WTC11 (cell line): ENCODE data around the gene NEK4. TPM values are rescaled to one million over a fixed set of nuclear protein-coding genes. Genes with fewer than 3 reads are reported as not detected.

Source experiments
- EMX1 ChIP-seq: fragments of 250-450 bp; sonication (Bioruptor Pico); IDR thresholded peaks from 2 replicates; pipeline ENCODE4 v1.8.0; 2021; ENCODE audit warnings: mild to moderate bottlenecking
- ETV6 ChIP-seq: sonication (generic); formaldehyde crosslinking; IDR thresholded peaks from 2 replicates; pipeline ENCODE4 v1.8.1; 2022; ENCODE audit warnings: mild to moderate bottlenecking, missing genetic modification reagents
- FOXJ3 ChIP-seq: sonication (generic); formaldehyde crosslinking; IDR thresholded peaks from 2 replicates; pipeline ENCODE4 v1.9.0; 2021; ENCODE audit warnings: missing genetic modification reagents, mild to moderate bottlenecking, borderline replicate concordance
- FOXK1 ChIP-seq: sonication (generic); formaldehyde crosslinking; IDR thresholded peaks from 2 replicates; pipeline ENCODE4 v1.8.0; 2022; ENCODE audit warnings: mild to moderate bottlenecking, moderate library complexity, missing genetic modification reagents
- FOXP1 ChIP-seq: sonication (generic); formaldehyde crosslinking; IDR thresholded peaks from 2 replicates; pipeline ENCODE4 v1.8.0; 2022; ENCODE audit warnings: missing genetic modification reagents, mild to moderate bottlenecking, moderate library complexity, borderline replicate concordance
- GRHL2 ChIP-seq: fragments of 250-450 bp; sonication (Bioruptor Pico); IDR thresholded peaks from 2 replicates; pipeline ENCODE4 v1.8.0; 2022; ENCODE audit warnings: mild to moderate bottlenecking, moderate library complexity; ENCODE audit not compliant: insufficient replicate concordance, severe bottlenecking
- GTF2I ChIP-seq: fragments of 250-450 bp; sonication (Bioruptor Pico); conservative IDR thresholded peaks from 2 replicates; pipeline ENCODE4 v1.4.0; 2021; ENCODE audit warnings: mild to moderate bottlenecking
- JAZF1 ChIP-seq: fragments of 250-450 bp; sonication (Bioruptor Pico); IDR thresholded peaks from 2 replicates; pipeline ENCODE4 v1.9.0; 2021; ENCODE audit warnings: moderate library complexity, mild to moderate bottlenecking, inconsistent platforms
- KAT7 ChIP-seq: sonication (generic); formaldehyde crosslinking; IDR thresholded peaks from 2 replicates; pipeline ENCODE4 v1.8.1; 2023; ENCODE audit warnings: missing genetic modification reagents, mild to moderate bottlenecking, borderline replicate concordance
- NFATC4 ChIP-seq: fragments of 250-450 bp; sonication (Bioruptor Pico); IDR thresholded peaks from 2 replicates; pipeline ENCODE4 v1.9.0; 2021; ENCODE audit warnings: mild to moderate bottlenecking
- OVOL2 ChIP-seq: fragments of 250-450 bp; sonication (Bioruptor Pico); IDR thresholded peaks from 2 replicates; pipeline ENCODE4 v1.9.0; 2021; ENCODE audit warnings: mild to moderate bottlenecking, borderline replicate concordance
- PRRX2 ChIP-seq: fragments of 250-450 bp; sonication (Bioruptor Pico); IDR thresholded peaks from 2 replicates; pipeline ENCODE4 v1.8.0; 2021; ENCODE audit warnings: mild to moderate bottlenecking
- SOX15 ChIP-seq: fragments of 250-450 bp; sonication (Bioruptor Pico); IDR thresholded peaks from 2 replicates; pipeline ENCODE4 v1.9.0; 2021; ENCODE audit warnings: mild to moderate bottlenecking
- TEAD4 ChIP-seq: sonication (generic); formaldehyde crosslinking; IDR thresholded peaks from 2 replicates; pipeline ENCODE4 v1.8.0; 2022; ENCODE audit warnings: mild to moderate bottlenecking, missing genetic modification reagents
- TP53 ChIP-seq: sonication (generic); formaldehyde crosslinking; IDR thresholded peaks from 2 replicates; pipeline ENCODE4 v1.8.1; 2023; ENCODE audit warnings: mild to moderate bottlenecking, missing genetic modification reagents
- ZBTB21 ChIP-seq: sonication (generic); formaldehyde crosslinking; IDR thresholded peaks from 2 replicates; pipeline ENCODE4 v1.8.1; 2023; ENCODE audit warnings: mild to moderate bottlenecking, missing genetic modification reagents, borderline replicate concordance
- ZNF138 ChIP-seq: sonication (generic); formaldehyde crosslinking; conservative IDR thresholded peaks from 2 replicates; pipeline ENCODE4 v1.8.1; 2022; ENCODE audit warnings: mild to moderate bottlenecking, moderate library complexity, missing genetic modification reagents
- ZNF317 ChIP-seq: sonication (generic); formaldehyde crosslinking; IDR thresholded peaks from 2 replicates; pipeline ENCODE4 v1.8.1; 2023; ENCODE audit warnings: low read depth, mild to moderate bottlenecking, moderate library complexity, missing genetic modification reagents, borderline replicate concordance
- ZNF416 ChIP-seq: fragments of 250-450 bp; sonication (Bioruptor Pico); IDR thresholded peaks from 2 replicates; pipeline ENCODE4 v1.9.0; 2021; ENCODE audit warnings: mild to moderate bottlenecking, inconsistent platforms
- ZNF671 ChIP-seq: fragments of 250-450 bp; sonication (Bioruptor Pico); IDR thresholded peaks from 2 replicates; pipeline ENCODE4 v1.8.0; 2021; ENCODE audit warnings: mild to moderate bottlenecking
- total RNA-seq: library from RNA; stranded (reverse); gene quantifications from 3 replicates; pipeline ENCODE4 v1.2.3, GENCODE V29; 2021
- TF ChIP-seq, protein P1 (sequence below): sonication (generic); formaldehyde crosslinking; IDR thresholded peaks from 2 replicates; pipeline ENCODE4 v1.8.0; 2022; ENCODE audit warnings: mild to moderate bottlenecking, missing genetic modification reagents
- TF ChIP-seq, protein P2 (sequence below): fragments of 250-450 bp; sonication (Bioruptor Pico); IDR thresholded peaks from 2 replicates; pipeline ENCODE4 v2.1.2; 2022; ENCODE audit warnings: mild to moderate bottlenecking, moderate library complexity
- TF ChIP-seq, protein P3 (sequence below): fragments of 250-450 bp; sonication (Bioruptor Pico); IDR thresholded peaks from 2 replicates; pipeline ENCODE4 v1.9.0; 2021; ENCODE audit warnings: moderate library complexity, mild to moderate bottlenecking, inconsistent platforms, borderline replicate concordance
- TF ChIP-seq, protein P4 (sequence below): sonication (generic); formaldehyde crosslinking; IDR thresholded peaks from 2 replicates; pipeline ENCODE4 v1.8.1; 2023; ENCODE audit warnings: mild to moderate bottlenecking, missing genetic modification reagents
- TF ChIP-seq, protein P5 (sequence below): sonication (generic); formaldehyde crosslinking; IDR thresholded peaks from 2 replicates; pipeline ENCODE4 v1.8.0; 2022; ENCODE audit warnings: mild to moderate bottlenecking, missing genetic modification reagents
- TF ChIP-seq, protein P6 (sequence below): sonication (generic); formaldehyde crosslinking; conservative IDR thresholded peaks from 2 replicates; pipeline ENCODE4 v1.8.1; 2022; ENCODE audit warnings: mild to moderate bottlenecking, missing genetic modification reagents
- TF ChIP-seq, protein P7 (sequence below): fragments of 250-450 bp; sonication (Bioruptor Pico); IDR thresholded peaks from 2 replicates; pipeline ENCODE4 v1.8.0; 2021; ENCODE audit warnings: mild to moderate bottlenecking
- TF ChIP-seq, protein P8 (sequence below): sonication (generic); formaldehyde crosslinking; IDR thresholded peaks from 2 replicates; pipeline ENCODE4 v1.8.1; 2022; ENCODE audit warnings: missing genetic modification reagents, borderline replicate concordance
- TF ChIP-seq, protein P9 (sequence below): sonication (generic); formaldehyde crosslinking; IDR thresholded peaks from 2 replicates; pipeline ENCODE4 v1.8.0; 2023; ENCODE audit warnings: missing genetic modification reagents

NEK4 gene
- total RNA-seq, 1 experiment from 2014 or later = 31.4 TPM

DNA sequence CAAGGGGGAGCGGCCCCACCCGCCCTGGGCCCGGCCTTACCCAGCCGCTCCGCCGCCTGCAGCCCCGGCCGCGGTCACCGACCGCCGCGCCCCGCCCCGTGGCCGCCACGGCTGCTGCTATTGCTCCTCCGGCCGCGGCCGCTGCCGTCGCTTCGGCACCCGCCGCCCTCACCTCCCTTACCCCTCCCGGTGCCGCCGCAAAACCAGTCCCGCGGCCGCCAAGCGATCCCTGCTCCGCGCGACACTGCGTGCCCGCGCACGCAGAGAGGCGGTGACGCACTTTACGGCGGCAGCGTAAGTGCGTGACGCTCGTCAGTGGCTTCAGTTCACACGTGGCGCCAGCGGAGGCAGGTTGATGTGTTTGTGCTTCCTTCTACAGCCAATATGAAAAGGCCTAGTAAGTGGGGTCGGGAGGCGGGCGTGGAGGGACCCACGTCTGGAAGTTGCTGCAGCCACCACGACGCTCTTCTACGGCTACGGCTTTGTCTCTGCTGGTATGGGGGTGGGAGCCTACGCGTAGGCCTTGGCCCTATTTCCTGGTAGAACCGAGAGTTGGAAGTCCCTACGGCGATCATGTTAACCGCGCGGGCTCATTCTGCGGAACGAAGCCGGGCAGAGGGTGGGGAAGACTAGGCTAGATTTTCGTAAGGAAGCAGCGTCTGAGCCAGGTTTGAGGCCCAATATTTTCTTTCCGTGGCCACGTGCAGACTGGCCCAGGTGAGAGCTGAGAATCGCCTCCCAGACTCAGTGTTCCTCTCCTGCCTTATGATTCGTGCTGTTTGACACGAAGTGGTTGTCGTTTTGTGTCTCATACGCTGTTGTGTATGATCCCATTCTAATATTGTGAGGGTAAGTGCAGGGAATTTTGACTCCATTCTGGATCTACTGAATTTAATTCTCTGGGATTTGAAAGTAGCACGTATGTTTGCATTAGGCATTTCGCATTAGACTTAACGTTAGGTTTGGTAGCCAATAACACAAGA is 84.7 kb downstream of the NEK4 start, which contains the start of the genes GNL3 and PBRM1 (continued):
- TF ChIP-seq, protein P1, sequence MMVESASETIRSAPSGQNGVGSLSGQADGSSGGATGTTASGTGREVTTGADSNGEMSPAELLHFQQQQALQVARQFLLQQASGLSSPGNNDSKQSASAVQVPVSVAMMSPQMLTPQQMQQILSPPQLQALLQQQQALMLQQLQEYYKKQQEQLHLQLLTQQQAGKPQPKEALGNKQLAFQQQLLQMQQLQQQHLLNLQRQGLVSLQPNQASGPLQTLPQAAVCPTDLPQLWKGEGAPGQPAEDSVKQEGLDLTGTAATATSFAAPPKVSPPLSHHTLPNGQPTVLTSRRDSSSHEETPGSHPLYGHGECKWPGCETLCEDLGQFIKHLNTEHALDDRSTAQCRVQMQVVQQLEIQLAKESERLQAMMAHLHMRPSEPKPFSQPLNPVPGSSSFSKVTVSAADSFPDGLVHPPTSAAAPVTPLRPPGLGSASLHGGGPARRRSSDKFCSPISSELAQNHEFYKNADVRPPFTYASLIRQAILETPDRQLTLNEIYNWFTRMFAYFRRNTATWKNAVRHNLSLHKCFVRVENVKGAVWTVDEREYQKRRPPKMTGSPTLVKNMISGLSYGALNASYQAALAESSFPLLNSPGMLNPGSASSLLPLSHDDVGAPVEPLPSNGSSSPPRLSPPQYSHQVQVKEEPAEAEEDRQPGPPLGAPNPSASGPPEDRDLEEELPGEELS (CRISPR knock-in tag) = peak; percentile 47; the same call in 1 of the 2 replicates
- TF ChIP-seq, protein P2, sequence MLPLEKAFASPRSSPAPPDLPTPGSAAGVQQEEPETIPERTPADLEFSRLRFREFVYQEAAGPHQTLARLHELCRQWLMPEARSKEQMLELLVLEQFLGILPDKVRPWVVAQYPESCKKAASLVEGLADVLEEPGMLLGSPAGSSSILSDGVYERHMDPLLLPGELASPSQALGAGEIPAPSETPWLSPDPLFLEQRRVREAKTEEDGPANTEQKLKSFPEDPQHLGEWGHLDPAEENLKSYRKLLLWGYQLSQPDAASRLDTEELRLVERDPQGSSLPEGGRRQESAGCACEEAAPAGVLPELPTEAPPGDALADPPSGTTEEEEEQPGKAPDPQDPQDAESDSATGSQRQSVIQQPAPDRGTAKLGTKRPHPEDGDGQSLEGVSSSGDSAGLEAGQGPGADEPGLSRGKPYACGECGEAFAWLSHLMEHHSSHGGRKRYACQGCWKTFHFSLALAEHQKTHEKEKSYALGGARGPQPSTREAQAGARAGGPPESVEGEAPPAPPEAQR (CRISPR knock-in tag) = no peak
- TF ChIP-seq ETV6 (peak; percentile 82), TP53 (no peak; the same call in 1 of the 2 replicates), ZNF671 (CRISPR knock-in tag) (no peak), SOX15 (CRISPR knock-in tag) (no peak), PRRX2 (no peak), OVOL2 (CRISPR knock-in tag) (no peak), NFATC4 (CRISPR knock-in tag) (no peak), FOXK1 (CRISPR knock-in tag) (peak; percentile 97), ZNF416 (no peak), EMX1 (no peak; the same call in 1 of the 2 replicates), TEAD4 (CRISPR knock-in tag) (0 out of 2 replicates have a peak, but pooled peaks have one; percentile 47), ZNF138 (no peak), FOXP1 (CRISPR knock-in tag) (peak; percentile 92; the same call in 1 of the 2 replicates), GRHL2 (CRISPR knock-in tag) (no peak), FOXJ3 (no peak), ZBTB21 (CRISPR knock-in tag) (0 out of 2 replicates have a peak, but pooled peaks have one; percentile 69), GTF2I (CRISPR knock-in tag) (no peak), ZNF317 (no peak), KAT7 (CRISPR knock-in tag) (no peak), JAZF1 (CRISPR knock-in tag) (no peak)
- TF ChIP-seq, protein P3, sequence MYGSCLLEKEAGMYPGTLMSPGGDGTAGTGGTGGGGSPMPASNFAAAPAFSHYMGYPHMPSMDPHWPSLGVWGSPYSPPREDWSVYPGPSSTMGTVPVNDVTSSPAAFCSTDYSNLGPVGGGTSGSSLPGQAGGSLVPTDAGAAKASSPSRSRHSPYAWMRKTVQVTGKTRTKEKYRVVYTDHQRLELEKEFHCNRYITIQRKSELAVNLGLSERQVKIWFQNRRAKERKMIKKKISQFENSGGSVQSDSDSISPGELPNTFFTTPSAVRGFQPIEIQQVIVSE (CRISPR knock-in tag) = no peak
- TF ChIP-seq, protein P4, sequence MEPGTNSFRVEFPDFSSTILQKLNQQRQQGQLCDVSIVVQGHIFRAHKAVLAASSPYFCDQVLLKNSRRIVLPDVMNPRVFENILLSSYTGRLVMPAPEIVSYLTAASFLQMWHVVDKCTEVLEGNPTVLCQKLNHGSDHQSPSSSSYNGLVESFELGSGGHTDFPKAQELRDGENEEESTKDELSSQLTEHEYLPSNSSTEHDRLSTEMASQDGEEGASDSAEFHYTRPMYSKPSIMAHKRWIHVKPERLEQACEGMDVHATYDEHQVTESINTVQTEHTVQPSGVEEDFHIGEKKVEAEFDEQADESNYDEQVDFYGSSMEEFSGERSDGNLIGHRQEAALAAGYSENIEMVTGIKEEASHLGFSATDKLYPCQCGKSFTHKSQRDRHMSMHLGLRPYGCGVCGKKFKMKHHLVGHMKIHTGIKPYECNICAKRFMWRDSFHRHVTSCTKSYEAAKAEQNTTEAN (CRISPR knock-in tag) = 0 out of 2 replicates have a peak, but pooled peaks have one; percentile 41
- TF ChIP-seq, protein P5, sequence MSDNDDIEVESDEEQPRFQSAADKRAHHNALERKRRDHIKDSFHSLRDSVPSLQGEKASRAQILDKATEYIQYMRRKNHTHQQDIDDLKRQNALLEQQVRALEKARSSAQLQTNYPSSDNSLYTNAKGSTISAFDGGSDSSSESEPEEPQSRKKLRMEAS (CRISPR knock-in tag) = peak; percentile 100
- TF ChIP-seq, protein P6, sequence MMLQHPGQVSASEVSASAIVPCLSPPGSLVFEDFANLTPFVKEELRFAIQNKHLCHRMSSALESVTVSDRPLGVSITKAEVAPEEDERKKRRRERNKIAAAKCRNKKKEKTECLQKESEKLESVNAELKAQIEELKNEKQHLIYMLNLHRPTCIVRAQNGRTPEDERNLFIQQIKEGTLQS (CRISPR knock-in tag) = no peak
- TF ChIP-seq, protein P7, sequence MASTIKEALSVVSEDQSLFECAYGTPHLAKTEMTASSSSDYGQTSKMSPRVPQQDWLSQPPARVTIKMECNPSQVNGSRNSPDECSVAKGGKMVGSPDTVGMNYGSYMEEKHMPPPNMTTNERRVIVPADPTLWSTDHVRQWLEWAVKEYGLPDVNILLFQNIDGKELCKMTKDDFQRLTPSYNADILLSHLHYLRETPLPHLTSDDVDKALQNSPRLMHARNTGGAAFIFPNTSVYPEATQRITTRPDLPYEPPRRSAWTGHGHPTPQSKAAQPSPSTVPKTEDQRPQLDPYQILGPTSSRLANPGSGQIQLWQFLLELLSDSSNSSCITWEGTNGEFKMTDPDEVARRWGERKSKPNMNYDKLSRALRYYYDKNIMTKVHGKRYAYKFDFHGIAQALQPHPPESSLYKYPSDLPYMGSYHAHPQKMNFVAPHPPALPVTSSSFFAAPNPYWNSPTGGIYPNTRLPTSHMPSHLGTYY (CRISPR knock-in tag) = no peak
- TF ChIP-seq, protein P8, sequence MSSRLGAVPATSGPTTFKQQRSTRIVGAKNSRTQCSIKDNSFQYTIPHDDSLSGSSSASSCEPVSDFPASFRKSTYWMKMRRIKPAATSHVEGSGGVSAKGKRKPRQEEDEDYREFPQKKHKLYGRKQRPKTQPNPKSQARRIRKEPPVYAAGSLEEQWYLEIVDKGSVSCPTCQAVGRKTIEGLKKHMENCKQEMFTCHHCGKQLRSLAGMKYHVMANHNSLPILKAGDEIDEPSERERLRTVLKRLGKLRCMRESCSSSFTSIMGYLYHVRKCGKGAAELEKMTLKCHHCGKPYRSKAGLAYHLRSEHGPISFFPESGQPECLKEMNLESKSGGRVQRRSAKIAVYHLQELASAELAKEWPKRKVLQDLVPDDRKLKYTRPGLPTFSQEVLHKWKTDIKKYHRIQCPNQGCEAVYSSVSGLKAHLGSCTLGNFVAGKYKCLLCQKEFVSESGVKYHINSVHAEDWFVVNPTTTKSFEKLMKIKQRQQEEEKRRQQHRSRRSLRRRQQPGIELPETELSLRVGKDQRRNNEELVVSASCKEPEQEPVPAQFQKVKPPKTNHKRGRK (CRISPR knock-in tag) = no peak
- TF ChIP-seq, protein P9, sequence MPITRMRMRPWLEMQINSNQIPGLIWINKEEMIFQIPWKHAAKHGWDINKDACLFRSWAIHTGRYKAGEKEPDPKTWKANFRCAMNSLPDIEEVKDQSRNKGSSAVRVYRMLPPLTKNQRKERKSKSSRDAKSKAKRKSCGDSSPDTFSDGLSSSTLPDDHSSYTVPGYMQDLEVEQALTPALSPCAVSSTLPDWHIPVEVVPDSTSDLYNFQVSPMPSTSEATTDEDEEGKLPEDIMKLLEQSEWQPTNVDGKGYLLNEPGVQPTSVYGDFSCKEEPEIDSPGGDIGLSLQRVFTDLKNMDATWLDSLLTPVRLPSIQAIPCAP (CRISPR knock-in tag) = 0 out of 2 replicates have a peak, but pooled peaks have one; percentile 35
